Lower leg skin (tissue), 4 donors: ENCODE data around the gene SP110. TPM values are rescaled to one million over a fixed set of nuclear protein-coding genes. Genes with fewer than 3 reads are reported as not detected.

Source experiments
- DNase-seq, 2 donors: peaks; one replicate each; pipeline ENCODE4 v3.0.0-alpha.2; 2019; ENCODE audit warnings: low spot score in 2 of 2
- H3K4me3 ChIP-seq: fragments of 200-600 bp; sonication (generic); 2 replicates; pipeline ENCODE4 v1.5.1; 2017; ENCODE audit warnings: mild to moderate bottlenecking, low read depth; ENCODE audit not compliant: poor library complexity, severe bottlenecking
- POLR2A ChIP-seq, 2 donors: fragments of 450-650 bp; IDR thresholded peaks; one replicate each; pipeline ENCODE4 v1.6.1; 2016 to 2017; ENCODE audit warnings: antibody characterized with exemption in 2 of 2, mild to moderate bottlenecking in 1 of 2, moderate library complexity in 1 of 2
- WGBS, 2 donors: methylation state at CpG; one replicate each; pipeline ENCODE4 v1.1.5; 2018; 5-methylcytosine and 5-hydroxymethylcytosine counted together
- intact Hi-C: fragments of 100-400 bp; cut with DNase I; formaldehyde crosslinking; loops from one replicate; pipeline ENCODE4 v1.15.0; 2023; ENCODE audit warnings: low total_unique reads
- total RNA-seq, 4 donors: library from RNA; depleted of rRNA; stranded (reverse); fragments of >200 nt; gene quantifications; one replicate each; pipeline ENCODE4 v1.1.0, GENCODE V29; 2016
- TF ChIP-seq, protein P1 (sequence below), 3 donors: fragments of 450-650 bp; IDR thresholded peaks; one replicate each; pipeline ENCODE4 v1.5.1; 2016; ENCODE audit warnings: antibody characterized with exemption in 3 of 3, mild to moderate bottlenecking in 3 of 3, moderate library complexity in 2 of 3

Gene SP110
- total RNA-seq, 4 donors from 2014 or later: 12.9 to 23.8 (median 19.1) TPM

DNA sequence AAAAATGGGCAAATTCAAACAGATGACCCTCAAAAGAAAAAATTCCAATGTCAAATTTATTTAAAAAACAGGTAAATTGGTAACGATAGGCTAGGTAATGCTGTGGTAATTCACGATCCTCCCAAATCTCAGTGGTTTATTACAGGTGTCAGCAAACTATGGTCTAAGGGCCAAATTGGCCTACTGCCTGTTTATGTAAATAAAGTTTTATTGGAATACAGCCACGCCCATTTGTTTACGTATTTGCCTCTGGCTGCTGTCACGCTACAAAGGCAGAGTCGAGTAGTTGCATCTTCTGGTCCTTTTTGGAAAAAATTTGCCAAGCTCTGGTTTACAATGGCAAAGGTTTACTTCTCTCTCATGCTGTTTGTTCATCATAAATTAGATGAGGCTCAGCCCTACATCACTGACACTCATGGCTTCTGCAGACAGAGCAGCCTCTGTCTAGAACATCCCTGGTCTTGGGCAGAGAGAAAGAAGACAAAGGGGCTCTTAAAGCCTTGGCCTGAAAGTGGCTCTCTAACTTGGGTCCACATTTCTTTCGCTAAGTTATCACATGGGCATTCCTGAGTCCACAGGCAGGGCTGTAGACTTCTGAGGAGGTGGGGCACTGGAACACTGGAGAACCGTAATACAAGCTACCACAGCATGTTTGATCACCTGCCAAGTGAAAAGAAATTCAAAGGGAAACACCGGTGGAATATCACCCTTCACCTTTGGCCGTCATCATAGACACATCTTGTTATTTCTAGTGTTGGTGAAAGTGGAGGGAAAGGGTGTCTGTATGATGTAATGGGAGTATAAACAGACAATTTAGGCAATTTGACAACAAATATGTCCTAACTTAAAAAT is 34.8 kb downstream of the SP110 start:
- no peak for TF ChIP-seq POLR2A (IDR thresholded peaks at IDR 0.05)
- TF ChIP-seq, protein P1, sequence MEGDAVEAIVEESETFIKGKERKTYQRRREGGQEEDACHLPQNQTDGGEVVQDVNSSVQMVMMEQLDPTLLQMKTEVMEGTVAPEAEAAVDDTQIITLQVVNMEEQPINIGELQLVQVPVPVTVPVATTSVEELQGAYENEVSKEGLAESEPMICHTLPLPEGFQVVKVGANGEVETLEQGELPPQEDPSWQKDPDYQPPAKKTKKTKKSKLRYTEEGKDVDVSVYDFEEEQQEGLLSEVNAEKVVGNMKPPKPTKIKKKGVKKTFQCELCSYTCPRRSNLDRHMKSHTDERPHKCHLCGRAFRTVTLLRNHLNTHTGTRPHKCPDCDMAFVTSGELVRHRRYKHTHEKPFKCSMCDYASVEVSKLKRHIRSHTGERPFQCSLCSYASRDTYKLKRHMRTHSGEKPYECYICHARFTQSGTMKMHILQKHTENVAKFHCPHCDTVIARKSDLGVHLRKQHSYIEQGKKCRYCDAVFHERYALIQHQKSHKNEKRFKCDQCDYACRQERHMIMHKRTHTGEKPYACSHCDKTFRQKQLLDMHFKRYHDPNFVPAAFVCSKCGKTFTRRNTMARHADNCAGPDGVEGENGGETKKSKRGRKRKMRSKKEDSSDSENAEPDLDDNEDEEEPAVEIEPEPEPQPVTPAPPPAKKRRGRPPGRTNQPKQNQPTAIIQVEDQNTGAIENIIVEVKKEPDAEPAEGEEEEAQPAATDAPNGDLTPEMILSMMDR (IDR thresholded peaks at IDR 0.05): no peak
- no peak overlapping the region for H3K4me3 ChIP-seq
- intact Hi-C loops: no loop called here
- WGBS, 2 donors: 60 to 61% methylated on average over 10 of the region's 10 CpGs
- DNase-seq: no peak

DNA sequence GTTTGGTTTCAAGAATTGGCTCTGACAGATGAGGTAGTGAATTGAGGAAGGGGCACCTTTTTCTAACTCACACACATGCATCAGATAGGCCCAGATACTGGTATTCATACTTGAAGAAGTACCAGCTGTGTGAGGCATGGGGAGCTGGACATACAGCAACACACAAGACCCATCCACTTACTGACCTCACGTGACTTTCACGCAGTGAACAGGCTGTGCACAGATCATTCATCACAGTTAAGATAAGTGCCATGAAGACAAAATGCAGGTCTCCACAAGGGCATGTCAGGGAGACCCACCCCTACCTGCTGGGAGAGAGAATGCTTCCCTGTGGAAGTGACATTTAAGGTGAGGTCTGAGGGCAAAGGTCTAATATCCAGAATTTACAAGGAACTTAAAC is 38.6 kb downstream of the SP110 start:
- TF ChIP-seq, protein P1 (IDR thresholded peaks at IDR 0.05): no peak
- no peak for TF ChIP-seq POLR2A (IDR thresholded peaks at IDR 0.05)
- WGBS, 2 donors: 96 to 100% methylated on average over 2 of the region's 2 CpGs
- DNase-seq: no peak
- intact Hi-C loops: no loop called here
- no peak overlapping the region for H3K4me3 ChIP-seq

DNA sequence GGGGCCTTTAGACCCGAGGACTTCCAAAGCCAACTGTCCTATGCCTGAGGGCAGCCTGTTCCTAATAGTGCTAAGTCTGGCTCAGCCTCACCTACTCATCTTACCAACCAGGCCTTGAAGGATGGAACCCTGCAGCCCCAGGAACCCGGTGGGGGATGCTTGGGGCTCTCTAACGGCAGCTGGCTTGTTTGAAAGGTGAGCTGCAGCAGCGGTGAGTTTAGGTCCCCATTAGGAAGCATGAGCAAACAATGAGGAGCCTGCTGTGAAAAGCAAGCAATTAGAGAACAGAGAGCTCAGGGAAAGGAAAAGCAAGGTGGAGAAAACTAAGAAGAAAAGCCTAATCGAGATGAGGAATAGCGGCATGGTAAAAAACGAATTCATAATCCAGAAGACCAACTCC is 39.9 kb downstream of the SP110 start:
- no peak for DNase-seq
- intact Hi-C loops: no loop called here
- TF ChIP-seq, protein P1 (IDR thresholded peaks at IDR 0.05): no peak
- TF ChIP-seq POLR2A (IDR thresholded peaks at IDR 0.05): no peak
- WGBS, 2 donors: 89 to 90% methylated on average over 7 of the region's 7 CpGs
- H3K4me3 ChIP-seq: no peak overlapping the region

DNA sequence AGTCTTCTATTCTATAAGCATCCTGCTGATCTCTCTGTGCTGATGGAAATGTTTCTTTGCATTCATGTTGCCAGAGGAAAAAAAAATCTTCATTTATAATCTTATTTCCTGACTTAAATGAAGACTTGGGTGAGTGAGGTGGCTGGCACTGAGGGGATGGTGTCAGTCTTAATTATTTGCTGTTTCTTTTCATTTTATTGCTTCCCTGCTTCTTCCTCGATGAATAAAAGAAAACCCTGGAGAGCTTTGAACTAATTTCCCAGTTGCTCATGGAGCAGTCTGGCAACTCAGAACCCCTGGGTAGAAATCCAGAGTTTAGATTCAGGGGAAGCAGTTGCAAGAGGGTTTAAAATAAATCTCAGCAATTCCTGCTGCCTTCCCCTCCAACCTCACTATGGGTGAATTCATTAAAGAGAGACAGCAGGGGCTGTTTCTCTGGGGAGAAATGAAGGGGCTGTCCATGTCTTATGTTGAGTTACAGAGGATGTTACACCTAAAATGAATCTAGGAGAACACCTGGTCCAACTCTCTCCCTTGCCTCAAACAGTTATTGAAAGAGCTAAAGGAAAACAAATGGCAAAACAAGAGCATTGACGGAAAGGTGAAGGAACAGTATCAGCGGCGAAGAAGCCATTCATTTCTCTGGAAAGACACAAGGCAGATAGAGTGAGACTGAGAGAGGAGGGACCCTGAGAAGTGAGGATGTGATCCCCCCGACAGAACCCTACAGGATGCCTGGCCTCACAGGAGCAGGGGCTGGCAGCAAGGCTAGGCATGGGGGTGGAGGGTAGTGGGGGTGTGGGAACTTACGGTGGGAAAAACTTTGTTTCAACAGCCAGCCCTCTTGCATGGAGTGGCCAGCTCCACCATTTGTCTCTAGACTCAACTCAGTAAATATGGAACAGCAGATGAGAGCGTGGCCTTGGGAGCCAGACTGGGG is 41.0 kb downstream of the SP110 start:
- WGBS, 2 donors: 91 to 92% methylated on average over 7 of the region's 7 CpGs
- no peak for DNase-seq
- intact Hi-C loops: no loop called here
- TF ChIP-seq, protein P1 (IDR thresholded peaks at IDR 0.05): no peak
- TF ChIP-seq POLR2A (IDR thresholded peaks at IDR 0.05): no peak
- no peak overlapping the region for H3K4me3 ChIP-seq

GRCh38 chr2:230176996-230177395 is 42.8 kb downstream of the SP110 start:
- no peak for DNase-seq
- H3K4me3 ChIP-seq: no peak overlapping the region
- intact Hi-C loops: no loop called here
- TF ChIP-seq, protein P1 (IDR thresholded peaks at IDR 0.05): no peak
- TF ChIP-seq POLR2A (IDR thresholded peaks at IDR 0.05): no peak
- 86 to 98% methylated on average over 3 of the region's 3 CpGs for WGBS, 2 donors
